BLaER1 treated with 17β-estradiol and CSF1 and Interleukin-3, amounts not matched to agents 10 nM and 100 nM (cell line): ENCODE data around the gene AGTR2.
"Not testable (repeated sequence)": the region's sequence is repeated elsewhere in the genome, so short reads cannot be mapped to it uniquely, and the experiment has no call there.

Source experiments
- H3K27ac ChIP-seq, 11 experiments: shearing (Covaris generic); formaldehyde crosslinking; 2 replicates each; pipeline ENCODE4 v1.8.1; 2022
- H3K27me3 ChIP-seq, 11 experiments: shearing (Covaris generic); formaldehyde crosslinking; 2 replicates each; pipeline ENCODE4 v1.8.1; 2022
- H3K36me3 ChIP-seq, 11 experiments: shearing (Covaris generic); formaldehyde crosslinking; 2 replicates each; pipeline ENCODE4 v1.8.1; 2022
- H3K4me1 ChIP-seq, 10 experiments: shearing (Covaris generic); formaldehyde crosslinking; 2 replicates each; pipeline ENCODE4 v1.8.1; 2022
- H3K4me2 ChIP-seq, 11 experiments: shearing (Covaris generic); formaldehyde crosslinking; 2 replicates each; pipeline ENCODE4 v1.8.1; 2022
- H3K4me3 ChIP-seq, 10 experiments: shearing (Covaris generic); formaldehyde crosslinking; 2 replicates each; pipeline ENCODE4 v1.8.1; 2022
- H3K9ac ChIP-seq, 11 experiments: shearing (Covaris generic); formaldehyde crosslinking; 2 replicates each; pipeline ENCODE4 v1.8.1; 2022
- H3K9me3 ChIP-seq, 11 experiments: shearing (Covaris generic); formaldehyde crosslinking; replicated peaks in 1 of 11; 2 replicates each; pipeline ENCODE4 v1.8.1; 2022
- H4K20me1 ChIP-seq, 11 experiments: shearing (Covaris generic); formaldehyde crosslinking; 2 replicates each; pipeline ENCODE4 v1.8.1; 2022
- Cebpa-rat ChIP-seq, 11 experiments: shearing (Covaris generic); IDR thresholded peaks; 2 replicates each; pipeline ENCODE4 v1.8.1; 2022

The AGTR2 gene

DNA sequence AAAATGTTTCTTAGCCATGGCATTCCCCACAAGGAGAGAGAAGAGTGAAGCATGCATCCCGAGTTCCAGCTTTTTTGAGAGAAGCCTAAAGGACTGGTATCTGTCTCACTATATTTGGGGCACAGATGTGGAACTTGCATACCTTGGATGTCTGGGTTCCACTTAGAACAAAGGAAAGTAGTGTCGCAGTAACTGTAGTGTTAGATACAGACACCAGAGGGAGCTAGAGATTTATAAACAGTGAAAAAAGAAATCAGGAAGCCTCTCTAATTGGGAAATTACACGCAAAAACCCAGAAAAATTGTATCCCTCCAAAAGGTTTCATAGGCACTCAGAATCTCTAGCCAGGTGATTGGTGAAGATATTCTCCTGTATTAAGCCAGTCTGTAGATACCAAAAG lies 34.4 kb downstream of the AGTR2 start:
- H3K27ac ChIP-seq = no peak overlapping the region
- TF ChIP-seq Cebpa-rat (IDR thresholded peaks at IDR 0.05) = no peak
- H3K36me3 ChIP-seq = no peaks in the 10 kb centered on the region
- no peak overlapping the region for H3K9ac ChIP-seq
- no peaks in the 10 kb centered on the region for H3K4me1 ChIP-seq
- no peaks in the 10 kb centered on the region for H4K20me1 ChIP-seq
- no peak overlapping the region for H3K4me2 ChIP-seq
- no peaks in the 10 kb centered on the region for H3K9me3 ChIP-seq
- no peak overlapping the region for H3K4me3 ChIP-seq
- peaks cover 0 to 18% (median 7%) of the 10 kb centered on the region in 11 experiments; a peak in 9 of 22 replicates for H3K27me3 ChIP-seq

DNA sequence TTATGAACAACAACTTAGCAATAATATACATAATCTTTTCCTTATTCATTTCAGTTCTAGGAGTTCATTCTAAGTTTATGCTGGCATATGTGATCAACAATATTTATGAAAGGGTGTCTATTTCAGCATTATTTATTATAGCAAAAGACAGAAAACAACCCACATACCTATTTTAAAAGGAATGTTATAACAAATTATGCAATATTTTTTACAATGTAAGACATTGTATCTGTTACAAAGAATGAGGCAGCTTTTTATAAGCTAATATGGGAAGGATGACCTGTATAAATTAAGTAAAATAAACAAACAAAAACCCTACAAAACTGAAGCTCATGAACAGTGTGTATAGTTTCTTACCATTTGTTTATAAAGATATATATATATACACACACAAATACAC lies 42.7 kb downstream of the AGTR2 start:
- no peaks in the 10 kb centered on the region for H3K4me1 ChIP-seq
- no peaks in the 10 kb centered on the region for H4K20me1 ChIP-seq
- TF ChIP-seq Cebpa-rat (IDR thresholded peaks at IDR 0.05) = no peak
- H3K27ac ChIP-seq = no peak overlapping the region
- no peak overlapping the region for H3K4me2 ChIP-seq
- peaks cover 0 to 5% (median 0%) of the 10 kb centered on the region in 11 experiments; a peak in 1 of 22 replicates for H3K9me3 ChIP-seq
- H3K27me3 ChIP-seq = peaks cover 0 to 21% (median 9%) of the 10 kb centered on the region in 11 experiments; a peak in 10 of 22 replicates
- H3K36me3 ChIP-seq = no peaks in the 10 kb centered on the region
- no peak overlapping the region for H3K4me3 ChIP-seq
- H3K9ac ChIP-seq = no peak overlapping the region

DNA sequence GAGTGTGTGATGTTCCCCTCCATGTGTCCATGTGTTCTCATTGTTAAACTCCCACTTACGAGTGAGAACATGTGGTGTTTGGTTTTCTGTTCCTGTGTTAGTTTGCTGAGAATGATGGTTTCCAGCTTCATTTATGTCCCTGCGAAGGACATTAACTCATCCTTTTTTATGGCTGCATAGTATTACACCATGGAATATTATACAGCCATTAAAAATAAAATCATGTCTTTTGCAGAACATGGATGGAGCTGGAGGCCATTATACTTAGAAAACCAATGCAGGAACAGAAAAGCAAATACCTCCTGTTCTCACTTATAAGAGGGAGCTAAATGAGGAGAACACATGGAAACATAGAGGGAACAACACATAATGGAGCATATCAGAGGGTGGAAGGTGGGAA lies 46.5 kb downstream of the AGTR2 start:
- H3K9ac ChIP-seq, H4K20me1 ChIP-seq, H3K4me3 ChIP-seq, H3K9me3 ChIP-seq, H3K27ac ChIP-seq, H3K27me3 ChIP-seq, H3K4me2 ChIP-seq, H3K4me1 ChIP-seq, H3K36me3 ChIP-seq: not testable (repeated sequence)
